ENCODE measurements around the gene SCAF1. TPM values are rescaled to one million over a fixed set of nuclear protein-coding genes. Genes with fewer than 3 reads are reported as not detected.

The SCAF1 gene, protein sequence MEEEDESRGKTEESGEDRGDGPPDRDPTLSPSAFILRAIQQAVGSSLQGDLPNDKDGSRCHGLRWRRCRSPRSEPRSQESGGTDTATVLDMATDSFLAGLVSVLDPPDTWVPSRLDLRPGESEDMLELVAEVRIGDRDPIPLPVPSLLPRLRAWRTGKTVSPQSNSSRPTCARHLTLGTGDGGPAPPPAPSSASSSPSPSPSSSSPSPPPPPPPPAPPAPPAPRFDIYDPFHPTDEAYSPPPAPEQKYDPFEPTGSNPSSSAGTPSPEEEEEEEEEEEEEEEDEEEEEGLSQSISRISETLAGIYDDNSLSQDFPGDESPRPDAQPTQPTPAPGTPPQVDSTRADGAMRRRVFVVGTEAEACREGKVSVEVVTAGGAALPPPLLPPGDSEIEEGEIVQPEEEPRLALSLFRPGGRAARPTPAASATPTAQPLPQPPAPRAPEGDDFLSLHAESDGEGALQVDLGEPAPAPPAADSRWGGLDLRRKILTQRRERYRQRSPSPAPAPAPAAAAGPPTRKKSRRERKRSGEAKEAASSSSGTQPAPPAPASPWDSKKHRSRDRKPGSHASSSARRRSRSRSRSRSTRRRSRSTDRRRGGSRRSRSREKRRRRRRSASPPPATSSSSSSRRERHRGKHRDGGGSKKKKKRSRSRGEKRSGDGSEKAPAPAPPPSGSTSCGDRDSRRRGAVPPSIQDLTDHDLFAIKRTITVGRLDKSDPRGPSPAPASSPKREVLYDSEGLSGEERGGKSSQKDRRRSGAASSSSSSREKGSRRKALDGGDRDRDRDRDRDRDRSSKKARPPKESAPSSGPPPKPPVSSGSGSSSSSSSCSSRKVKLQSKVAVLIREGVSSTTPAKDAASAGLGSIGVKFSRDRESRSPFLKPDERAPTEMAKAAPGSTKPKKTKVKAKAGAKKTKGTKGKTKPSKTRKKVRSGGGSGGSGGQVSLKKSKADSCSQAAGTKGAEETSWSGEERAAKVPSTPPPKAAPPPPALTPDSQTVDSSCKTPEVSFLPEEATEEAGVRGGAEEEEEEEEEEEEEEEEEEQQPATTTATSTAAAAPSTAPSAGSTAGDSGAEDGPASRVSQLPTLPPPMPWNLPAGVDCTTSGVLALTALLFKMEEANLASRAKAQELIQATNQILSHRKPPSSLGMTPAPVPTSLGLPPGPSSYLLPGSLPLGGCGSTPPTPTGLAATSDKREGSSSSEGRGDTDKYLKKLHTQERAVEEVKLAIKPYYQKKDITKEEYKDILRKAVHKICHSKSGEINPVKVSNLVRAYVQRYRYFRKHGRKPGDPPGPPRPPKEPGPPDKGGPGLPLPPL
- total RNA-seq (2011; cell fraction: chromatin; rRNA removed; ENCODE audit: low replicate concordance): 11.3 and 31.0 TPM in 2 replicates
- total RNA-seq (2011; cell fraction: nucleolus; rRNA removed): 16.8 and 21.8 TPM in 2 replicates
- total RNA-seq (2011; cell fraction: nucleoplasm; rRNA removed): 10.6 and 16.9 TPM in 2 replicates
- total RNA-seq (2014; rRNA removed): 12.9 and 18.0 TPM in 2 replicates
- 2.5 and 2.8 TPM in 2 replicates for total RNA-seq (2014; rRNA removed; fragmentation: Illumina TruSeq; extraction: Trizol)
- 4.9 and 6.0 TPM in 2 replicates for total RNA-seq (2015; rRNA removed; fragmentation: Illumina TruSeq; extraction: Trizol)
- 75.5 and 79.0 TPM in 2 replicates for total RNA-seq (2021)
- 3.7 and 4.3 TPM in 2 replicates for polyA plus RNA-seq (2011; rRNA removed)
- polyA plus RNA-seq (2011; cell fraction: cytosol; rRNA removed): 5.1 and 6.3 TPM in 2 replicates
- 21.1 and 37.2 TPM in 2 replicates for polyA plus RNA-seq (2011; cell fraction: nucleus; rRNA removed)
- polyA plus RNA-seq (2012): 36.5 and 39.5 TPM in 2 replicates
- 9.7 and 22.5 TPM in 2 replicates for polyA plus RNA-seq (2014; fragmentation: Illumina TruSeq; extraction: Trizol)
- polyA plus RNA-seq (2014; fragmentation: Nextera tagmentation; extraction: Ambion mirVana): under 1 TPM; 0.20 to 0.25 TPM
- 11.4 and 14.6 TPM in 2 replicates for polyA plus RNA-seq (2014; rRNA removed)
- polyA minus RNA-seq (2011; rRNA and poly(A)+ RNA removed): 1.1 and 1.9 TPM in 2 replicates
- polyA minus RNA-seq (2011; cell fraction: cytosol; rRNA and poly(A)+ RNA removed): 7.8 and 12.0 TPM in 2 replicates
- 4.8 and 5.6 TPM in 2 replicates for polyA minus RNA-seq (2011; cell fraction: nucleus; rRNA and poly(A)+ RNA removed)
- Bru-seq, nascent RNA: percentile 74 among the genes with signal in this experiment
- percentile 76 among the genes with signal in this experiment for BruChase-seq, experiment 1, labeled RNA remaining after a 2-hour chase
- percentile 82 among the genes with signal in this experiment for BruChase-seq, experiment 2, labeled RNA remaining after a 6-hour chase
- long read RNA-seq, experiment 1, full-length matches to known transcripts: 1 of 193 reads
- long read RNA-seq, experiment 1, partial matches to known transcripts: 186 of 193 reads
- long read RNA-seq, experiment 1, other reads (novel, unspliced or antisense): 6 of 193 reads
- long read RNA-seq, experiment 2, full-length matches to known transcripts: 5 of 112 reads
- long read RNA-seq, experiment 2, partial matches to known transcripts: 95 of 112 reads
- long read RNA-seq, experiment 2, other reads (novel, unspliced or antisense): 12 of 112 reads
- long read RNA-seq, experiment 3: 0 reads

- Histone ChIP-seq H3K4me3 (peak within 1 kb of the TSS; percentile 97), H3K79me2 (ENCODE audit: control insufficient read depth, insufficient read depth, low read length) (peaks cover 44% of the 10 kb centered on the region), H3K9ac (ENCODE audit: insufficient read depth in 1 of 2, low read depth in 2 of 2, low read length in 2 of 2) (peak within 1 kb of the TSS; percentile 98 to 99), H3K9me1 (ENCODE audit: control insufficient read depth, insufficient read depth, low read length) (no peaks in the 10 kb centered on the region), H2AFZ (ENCODE audit: low read depth, low read length) (peak within 1 kb of the TSS; percentile 66), H3K27me3 (ENCODE audit: control insufficient read depth in 2 of 2, insufficient read depth in 2 of 2, low read length in 2 of 2) (no peaks in the 10 kb centered on the region), H3K9me3 (replicated peaks; ENCODE audit: control insufficient read depth, insufficient read depth, low read depth, low read length) (no peaks in the 10 kb centered on the region), H3K27ac (ENCODE audit: extremely low read depth, low read depth, low read length) (peak within 1 kb of the TSS; percentile 97), H3K4me2 (ENCODE audit: insufficient read depth, low read length) (peak within 1 kb of the TSS; percentile 98), H3K4me1 (replicated peaks in 1 of 2; ENCODE audit: control insufficient read depth in 2 of 2, insufficient read depth in 2 of 2, low read length in 2 of 2) (peaks cover 27 to 56% of the 10 kb centered on the region in 2 experiments), H3K36me3 (ENCODE audit: control insufficient read depth, insufficient read depth, low read length) (peaks cover 36% of the 10 kb centered on the region; the same call in 2 of the 3 replicates), H4K20me1 (replicated peaks; ENCODE audit: control insufficient read depth, insufficient read depth, low read length) (no peaks in the 10 kb centered on the region)
- intact Hi-C loops (cut with micrococcal nuclease): loop anchor here (2.0 kb wide), 2 partner anchors 35 to 51 kb away; partner anchors contain the start of genes PRMT1 and PRR12
- ChIA-PET POLR2A (interaction anchor here (0.6 to 2.8 kb wide), 13 partner anchors 13 to 63 kb away, joined by 3 to 27 read pairs (median 4); partner anchors contain the start of gene PRMT1), CTCF (ENCODE audit: low intra/inter-chr PET ratio) (no interaction called here)
- peak; percentile 90 to 100 (median 92) for DNase-seq (ENCODE audit: extremely low read depth in 1 of 4, low spot score in 3 of 4)
- peak; percentile 99 for FAIRE-seq
- in situ Hi-C loops (cut with MboI): no loop called here
- no TSS peak for BruUV-seq (replicated peaks)
- ATAC-seq: peak; percentile 79
- under 1% methylated on average over 56 of the region's 87 CpGs for WGBS (ENCODE audit: insufficient coverage, low coverage, missing lambda C conversion rate)
- TF ChIP-seq FOXP4 (CRISPR knock-in tag; IDR thresholded peaks at IDR 0.05; ENCODE audit: borderline replicate concordance) (no peak), ESRRB (CRISPR knock-in tag; IDR thresholded peaks at IDR 0.05; ENCODE audit: borderline replicate concordance) (no peak), HDAC6 (IDR thresholded peaks at IDR 0.05; ENCODE audit: low read depth, low read length) (no peak), TCF7L2 (IDR thresholded peaks at IDR 0.05; ENCODE audit: low read depth, low read length) (no peak), TEAD1 (CRISPR knock-in tag; IDR thresholded peaks at IDR 0.05) (peak; percentile 37 to 78), HINFP (tag; conservative IDR thresholded peaks at IDR 0.05; ENCODE audit: low read depth) (no peak)
These were observed at the start of gene SCAF1 for GRCh38 chr19:49641688-49642491. Gene SCAF1, plus strand, starts transcription at chr19:49642209. Its CDS starts 2,818 bp downstream, at chr19:49645027.

All from K562 (cell line).